GM18520 (cell line): ENCODE results near the gene RASGRP4.

Source experiments
- ATAC-seq: cut with Tn5 transposase; IDR thresholded peaks from one replicate; pipeline ENCODE4 v1.9.1; 2021; ENCODE audit not compliant: unreplicated experiment

The RASGRP4 gene

DNA sequence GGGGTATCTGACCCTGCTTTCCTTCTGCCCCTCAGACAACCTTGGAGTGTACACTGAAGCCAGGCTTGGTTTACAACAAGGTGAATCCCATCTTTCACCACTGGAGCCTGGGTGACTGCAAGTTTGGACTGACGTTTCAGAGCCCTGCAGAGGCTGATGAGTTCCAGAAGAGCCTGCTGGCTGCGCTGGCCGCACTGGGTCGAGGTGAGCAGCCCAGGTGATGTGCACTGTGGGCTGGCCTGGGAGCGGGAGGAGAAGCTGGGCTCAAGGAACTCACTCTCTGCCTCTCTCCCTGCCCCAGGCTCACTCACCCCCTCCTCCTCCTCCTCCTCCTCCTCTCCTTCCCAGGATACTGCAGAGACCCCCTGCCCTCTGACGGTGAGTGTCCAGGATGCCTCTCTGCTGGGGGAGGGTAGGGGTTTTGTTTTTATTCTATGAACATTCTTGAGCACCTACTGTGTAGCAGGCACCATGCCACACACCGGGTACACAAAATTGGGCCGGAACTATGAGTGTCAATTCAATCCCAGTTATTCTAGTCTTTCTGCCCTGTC is 34.0 kb downstream of the RASGRP4 start:
- no peak for ATAC-seq

DNA sequence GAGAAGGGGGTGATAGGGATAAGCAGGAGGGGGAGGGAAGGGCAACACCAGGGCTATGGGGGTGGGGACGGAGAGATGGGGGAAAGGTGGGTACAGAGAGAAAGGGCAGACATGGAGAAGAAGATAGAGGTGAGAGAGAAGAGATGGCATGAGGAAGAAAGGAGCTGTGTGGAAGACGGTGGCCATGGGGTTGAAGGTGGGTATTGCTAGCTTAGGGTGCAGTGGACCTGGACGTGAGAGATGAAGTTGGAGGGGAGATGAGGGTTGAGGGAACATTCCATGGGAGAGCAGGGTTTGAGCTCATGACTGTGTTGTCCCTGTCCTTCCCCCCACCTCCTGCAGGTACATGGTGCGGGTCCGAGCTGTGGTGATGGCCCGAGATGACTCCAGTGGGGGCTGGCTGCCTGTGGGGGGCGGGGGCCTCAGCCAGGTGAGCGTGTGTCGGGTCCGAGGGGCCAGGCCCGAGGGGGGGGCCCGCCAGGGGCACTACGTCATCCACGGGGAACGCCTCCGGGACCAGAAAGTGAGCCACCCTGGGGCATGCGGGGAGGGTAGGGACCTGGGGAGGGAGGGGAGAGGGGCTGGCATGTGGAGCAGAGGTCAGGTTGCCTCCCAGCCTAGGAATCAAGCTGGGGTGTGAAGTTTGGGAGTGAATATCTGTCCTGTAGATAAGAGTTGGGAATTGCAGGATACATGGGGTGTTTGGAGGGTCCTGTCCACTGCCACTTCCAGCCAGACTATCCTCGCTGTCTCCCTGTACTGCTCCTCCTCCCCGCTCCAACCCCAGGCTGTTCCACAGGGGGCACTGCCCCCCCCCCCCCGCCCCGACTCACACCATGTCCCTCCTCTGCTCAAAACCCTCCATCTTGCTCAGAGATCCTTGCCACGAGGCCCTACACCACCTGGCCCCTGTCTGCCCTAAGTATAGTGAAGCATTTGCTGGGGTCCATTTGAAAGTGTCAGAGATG is 35.8 kb downstream of the RASGRP4 start:
- ATAC-seq, result no peak

DNA sequence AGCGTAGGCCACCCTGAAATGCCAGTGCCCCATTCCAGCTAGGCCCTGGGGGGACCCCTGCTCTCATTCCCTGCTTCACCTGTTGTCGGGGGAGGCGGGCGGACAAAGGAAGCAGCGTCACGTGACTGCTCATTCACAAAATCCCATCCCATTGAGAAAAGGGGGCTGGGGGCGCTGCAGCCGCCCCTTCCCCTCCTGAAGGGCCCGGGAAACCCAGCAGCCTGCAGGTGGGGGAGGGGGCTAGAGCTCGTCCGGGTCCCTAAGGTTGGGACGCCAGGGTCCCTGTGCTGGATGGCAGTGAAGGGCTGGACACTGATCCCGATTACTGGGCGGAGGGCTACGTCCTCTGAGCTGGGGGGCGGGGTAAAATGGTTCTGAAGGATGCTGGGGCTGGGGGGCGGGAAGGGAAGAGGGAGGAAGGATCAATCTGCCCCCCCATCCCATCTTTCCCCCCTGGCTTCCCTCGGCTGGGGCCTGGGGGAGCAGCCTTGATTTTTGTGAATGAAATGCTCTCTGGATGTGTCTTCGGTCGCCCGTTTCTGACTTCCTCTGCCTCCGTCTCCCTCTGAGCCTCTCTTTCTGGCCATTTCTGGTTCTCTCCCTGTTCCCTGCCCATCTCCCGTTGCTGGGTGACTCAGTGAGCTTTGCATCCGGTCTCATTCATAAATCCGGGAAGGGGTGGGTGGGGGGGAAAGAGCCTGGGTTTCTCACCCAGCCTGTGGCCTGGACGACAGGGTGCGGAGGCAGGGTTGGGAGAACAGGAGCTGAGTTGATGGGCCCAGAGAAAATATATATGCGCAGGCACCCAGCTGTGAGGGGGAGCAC is 36.7 kb downstream of the RASGRP4 start:
- ATAC-seq, result no peak

DNA sequence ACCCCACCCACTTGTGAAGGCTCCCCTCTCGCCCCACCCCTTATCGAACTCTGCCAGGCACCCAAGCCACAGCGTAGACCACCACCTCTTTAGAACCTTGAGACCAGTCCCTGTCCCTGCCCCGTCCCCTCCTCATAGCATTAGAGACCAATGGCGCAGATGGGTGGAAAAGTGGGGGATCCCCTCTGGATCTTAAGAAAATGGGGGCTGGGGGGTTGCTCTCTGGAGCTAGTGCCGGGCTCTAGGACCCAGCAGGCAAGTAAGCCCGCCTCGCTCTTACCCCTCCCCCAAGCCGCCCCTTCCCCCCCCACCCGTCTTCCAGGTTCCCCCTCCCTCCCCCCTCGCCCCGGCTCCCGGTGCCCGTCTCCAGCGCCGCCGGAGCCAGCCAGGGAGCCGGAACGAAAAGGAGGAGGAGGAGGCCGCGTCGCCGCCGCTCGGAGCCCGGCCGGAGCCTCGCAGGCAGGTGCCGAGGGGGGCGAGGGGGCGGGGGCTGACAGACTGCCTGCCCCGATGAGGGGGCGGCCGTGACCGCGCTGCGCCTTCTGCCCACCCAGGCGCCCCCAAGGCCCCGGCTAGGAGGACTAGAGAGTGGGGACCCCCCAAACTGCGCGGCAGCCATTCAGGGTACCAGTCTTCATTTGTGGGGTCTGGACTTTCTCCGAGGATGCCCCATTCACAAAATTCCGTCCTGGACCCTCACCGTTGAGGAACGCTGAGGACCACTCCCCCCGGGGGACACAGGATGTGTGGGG is 37.5 kb downstream of the RASGRP4 start, which contains the start of gene SPRED3:
Gene SPRED3 (plus strand): TSS at position 349 of the 752 bp plus-strand sequence. CDS start 1,606 bp downstream, outside the sequence.
- no peak for ATAC-seq

DNA sequence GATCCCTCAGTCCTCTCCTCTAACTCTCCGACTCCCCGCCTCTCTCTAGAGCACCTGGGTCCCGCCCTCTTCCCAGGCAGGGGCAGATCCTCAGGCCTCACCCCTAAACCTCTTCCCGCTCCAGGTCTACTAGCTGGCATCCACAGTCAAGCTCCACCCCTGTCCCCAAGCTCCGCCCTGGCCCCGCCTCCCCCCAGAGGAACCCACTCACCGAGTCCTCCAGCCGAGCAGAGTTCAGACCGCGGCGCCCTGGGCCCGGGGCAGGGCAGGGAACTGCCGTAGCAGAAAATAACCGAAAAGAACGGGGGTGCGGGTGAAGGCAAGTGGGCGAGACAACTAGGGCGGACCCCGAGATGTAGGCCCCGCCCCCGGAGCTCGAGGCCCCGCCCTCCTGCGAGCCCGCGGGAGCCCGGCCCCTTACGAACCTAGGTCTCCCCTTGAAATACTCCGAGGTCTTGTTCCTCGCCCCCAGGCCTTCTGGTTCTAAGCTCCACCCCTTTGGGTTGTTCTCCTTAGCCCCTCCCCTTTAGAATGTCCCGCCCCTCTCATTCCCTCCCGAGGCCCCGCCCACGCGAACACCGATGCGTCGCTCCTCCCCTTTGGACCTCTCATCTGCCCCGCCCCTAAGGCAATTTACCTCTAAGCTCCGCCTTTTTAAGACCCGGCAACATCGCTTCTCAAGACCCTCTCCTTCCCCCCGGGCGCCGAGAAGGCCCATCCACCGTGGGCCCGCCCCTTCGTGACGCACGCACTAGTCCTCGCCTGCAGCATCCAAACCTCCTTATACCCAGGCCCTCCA is 38.3 kb downstream of the RASGRP4 start, which contains the start of gene GGN:
Gene GGN (minus strand): TSS at position 485 of the 799 bp plus-strand sequence. CDS start 773 bp downstream, outside the sequence.
- no peak for ATAC-seq

DNA sequence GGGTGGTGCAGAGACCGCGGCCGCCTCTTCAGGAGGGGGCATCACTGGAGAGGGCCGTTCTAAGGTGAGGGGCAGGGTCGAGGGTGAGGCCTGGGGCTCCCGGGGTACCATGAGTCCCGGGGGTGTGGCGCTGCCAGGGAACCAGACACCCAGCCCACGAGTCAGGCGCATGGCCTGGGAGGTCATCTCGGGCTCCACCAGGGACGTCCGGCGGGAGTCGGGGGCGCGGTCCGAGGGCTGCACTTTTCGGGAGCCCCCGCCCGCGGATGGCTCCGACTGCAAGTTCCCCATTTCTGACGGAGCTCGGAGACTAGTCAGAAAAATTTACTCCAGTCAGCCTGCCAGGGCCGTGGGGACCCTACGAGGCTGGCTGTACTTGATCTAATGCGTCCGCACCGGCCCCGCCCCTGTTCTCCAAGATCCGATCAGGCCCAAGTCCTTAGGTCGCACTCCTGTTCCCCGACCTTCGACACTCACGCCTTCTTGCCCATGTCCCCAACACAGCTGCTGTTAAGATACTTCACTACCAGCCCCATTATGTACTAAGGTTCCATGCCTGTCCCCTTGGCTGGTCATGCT is 39.0 kb downstream of the RASGRP4 start:
- ATAC-seq, result no peak

DNA sequence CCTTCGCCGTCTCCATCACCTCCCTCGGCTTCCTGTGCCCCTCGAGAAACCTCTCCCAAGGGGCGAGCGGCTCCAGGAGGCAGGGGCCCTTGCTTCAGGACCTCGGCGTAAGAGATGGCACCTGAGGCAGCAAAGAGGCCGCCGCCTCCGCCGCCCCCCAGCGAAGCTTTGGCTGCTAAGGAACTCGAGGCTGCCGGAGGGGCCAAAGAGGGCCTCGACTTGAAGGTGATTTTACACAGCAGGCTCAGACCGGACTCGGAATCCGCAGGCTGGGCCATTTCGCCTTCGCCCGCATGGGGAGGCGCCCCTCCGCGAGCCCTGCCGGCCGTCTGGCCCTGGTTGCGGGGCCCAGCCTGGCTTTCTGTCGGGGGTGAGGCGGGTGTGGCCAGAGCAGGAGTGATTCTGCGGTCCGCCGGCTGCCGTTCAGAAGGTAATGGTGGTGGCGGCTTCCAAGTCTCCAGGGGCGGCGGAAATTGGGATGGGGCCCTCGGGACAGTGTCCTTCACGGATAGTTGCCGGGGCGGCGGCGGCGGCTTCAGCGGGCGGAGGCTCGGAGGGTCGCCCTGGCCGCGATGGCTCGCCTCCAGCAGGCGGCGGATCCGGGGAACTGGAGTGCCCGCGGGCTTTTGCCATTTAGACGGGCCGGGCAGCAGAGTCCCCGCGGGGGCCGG is 39.6 kb downstream of the RASGRP4 start:
- no peak for ATAC-seq

DNA sequence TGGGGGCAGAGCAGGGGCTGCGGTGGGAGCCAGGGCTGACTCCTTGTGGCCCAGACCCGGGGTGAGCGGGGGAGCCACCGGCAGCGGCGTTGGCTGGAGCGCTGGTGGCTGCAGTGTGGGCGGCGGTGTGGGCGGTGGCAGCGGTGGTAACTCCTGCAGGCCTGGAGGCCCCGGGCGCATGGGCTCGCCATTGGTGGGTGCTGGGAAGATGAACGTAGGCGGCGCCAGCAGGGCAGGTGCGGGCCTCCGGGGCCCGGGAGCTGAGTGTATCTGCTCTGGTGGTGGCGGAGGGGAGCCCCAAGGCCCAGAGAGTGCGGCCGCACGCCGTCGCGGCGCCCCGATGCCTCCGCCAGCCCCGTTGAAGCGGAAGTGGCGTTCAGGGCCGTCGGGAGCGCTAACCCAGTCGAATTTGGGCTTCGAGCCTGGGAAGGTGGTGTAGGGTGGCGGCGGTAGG is 40.2 kb downstream of the RASGRP4 start:
- ATAC-seq, result no peak

DNA sequence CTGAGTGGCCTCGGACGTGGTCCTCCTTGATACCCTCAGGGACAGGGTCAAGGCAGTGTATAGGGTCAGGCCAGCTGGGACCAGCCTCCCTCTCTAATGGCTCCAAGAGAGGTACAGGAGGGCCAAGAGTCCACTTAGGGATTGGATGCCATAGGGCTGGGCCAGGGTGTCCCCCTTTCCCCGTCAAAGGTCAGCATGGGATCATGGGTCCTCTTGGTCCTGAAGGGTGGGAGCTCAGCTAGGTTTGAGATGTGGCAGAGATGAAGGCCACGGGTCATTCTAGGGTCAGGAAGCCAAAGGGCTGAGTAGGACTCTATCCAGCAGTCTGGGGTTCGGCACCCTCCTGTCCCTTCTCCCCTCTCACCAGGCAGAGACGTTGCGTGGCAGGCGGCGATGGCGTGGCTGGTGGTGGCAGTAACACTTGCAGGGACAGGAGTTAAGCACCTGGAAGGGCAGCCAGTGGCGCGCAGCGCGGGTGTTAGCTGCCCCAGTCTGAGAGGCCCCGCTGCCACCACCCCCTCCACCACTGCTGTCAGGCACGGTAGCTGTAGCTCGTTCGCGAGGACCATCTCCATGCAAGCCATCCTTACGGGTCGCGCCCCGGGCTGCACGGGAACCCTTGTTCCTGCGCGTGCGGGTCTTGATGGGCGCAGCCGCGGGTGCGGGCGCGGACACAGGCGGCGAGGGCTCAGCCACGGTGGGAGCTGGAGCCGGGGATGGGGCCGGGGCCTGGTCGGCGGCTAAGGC is 40.8 kb downstream of the RASGRP4 start:
- ATAC-seq, result no peak

DNA sequence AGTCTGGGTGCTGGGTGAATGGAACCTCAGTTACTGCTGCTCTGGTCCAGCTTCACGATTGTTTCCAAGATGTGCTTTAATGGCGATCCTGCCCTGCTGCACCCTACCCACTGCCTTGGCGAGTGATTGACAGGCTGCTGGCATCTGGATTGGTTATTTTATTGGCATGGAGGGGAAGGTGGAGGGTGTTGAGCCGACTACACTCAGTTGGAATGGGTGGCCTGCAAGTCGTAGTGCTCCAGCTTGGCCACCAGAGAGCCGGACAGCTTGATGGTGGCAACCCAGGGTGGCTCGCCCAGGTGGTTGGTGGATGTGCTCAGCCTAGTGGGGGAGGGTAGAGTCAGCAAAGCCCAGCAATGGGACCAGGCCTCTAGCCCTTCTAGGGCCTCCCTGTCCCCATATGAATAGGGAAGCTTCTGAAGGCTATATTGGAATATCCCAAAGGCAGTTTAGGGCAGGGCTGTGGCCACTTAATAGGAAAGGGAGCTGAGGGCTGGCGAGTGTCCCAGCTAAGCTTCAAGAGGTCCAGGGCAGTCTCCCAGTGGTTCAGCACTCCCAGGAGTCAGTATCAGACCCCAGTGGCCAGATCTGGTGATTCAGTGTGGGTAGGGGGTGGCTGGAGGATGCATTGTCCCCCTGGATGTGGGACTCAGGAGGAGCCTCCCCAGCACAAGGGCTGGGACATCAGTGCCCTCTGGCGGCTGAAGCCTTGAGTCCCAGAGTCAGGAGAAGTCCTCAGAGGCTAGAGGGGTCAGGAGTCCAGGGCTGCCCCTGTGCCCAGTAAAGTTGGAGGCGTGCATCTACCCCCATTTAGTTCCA is 41.6 kb downstream of the RASGRP4 start:
- ATAC-seq, result no peak

DNA sequence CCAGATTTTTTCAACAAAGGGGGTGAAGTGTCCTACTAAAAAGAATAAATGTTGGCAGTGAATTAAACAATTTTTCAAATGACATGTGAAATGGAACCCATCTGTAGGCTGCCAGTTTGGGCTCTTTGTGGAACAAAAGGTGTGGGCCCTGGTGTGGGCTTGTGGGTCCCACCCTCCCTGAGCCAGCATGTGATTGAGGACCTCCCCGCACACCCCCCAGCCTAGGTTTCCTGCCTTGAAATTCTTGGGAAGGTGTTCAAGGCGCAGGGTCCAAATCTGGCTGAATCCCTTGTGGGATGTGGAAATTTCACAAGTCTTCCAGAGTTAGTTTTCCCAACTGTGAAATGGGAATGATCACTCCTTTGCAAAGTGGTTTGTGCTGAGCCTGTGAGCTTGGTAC is 42.3 kb downstream of the RASGRP4 start:
- ATAC-seq, result no peak

DNA sequence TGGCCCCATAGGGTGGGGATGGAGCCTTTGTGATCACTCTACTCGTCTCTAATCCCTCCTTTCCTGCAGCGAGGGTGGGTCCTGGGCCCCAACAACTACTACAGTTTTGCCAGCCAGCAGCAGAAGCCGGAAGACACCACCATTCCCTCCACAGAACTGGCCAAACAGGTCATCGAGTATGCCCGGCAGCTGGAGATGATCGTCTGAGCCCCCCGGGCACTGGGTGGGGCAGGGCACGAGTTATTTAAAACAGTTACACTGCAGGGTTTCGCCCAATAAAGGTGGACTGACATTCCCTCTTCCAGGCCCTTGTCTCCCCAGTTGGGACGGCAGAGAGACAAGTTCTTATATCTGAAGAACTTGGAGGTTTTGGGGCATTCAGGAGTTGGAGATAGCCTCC is 42.8 kb downstream of the RASGRP4 start:
- ATAC-seq, result no peak

DNA sequence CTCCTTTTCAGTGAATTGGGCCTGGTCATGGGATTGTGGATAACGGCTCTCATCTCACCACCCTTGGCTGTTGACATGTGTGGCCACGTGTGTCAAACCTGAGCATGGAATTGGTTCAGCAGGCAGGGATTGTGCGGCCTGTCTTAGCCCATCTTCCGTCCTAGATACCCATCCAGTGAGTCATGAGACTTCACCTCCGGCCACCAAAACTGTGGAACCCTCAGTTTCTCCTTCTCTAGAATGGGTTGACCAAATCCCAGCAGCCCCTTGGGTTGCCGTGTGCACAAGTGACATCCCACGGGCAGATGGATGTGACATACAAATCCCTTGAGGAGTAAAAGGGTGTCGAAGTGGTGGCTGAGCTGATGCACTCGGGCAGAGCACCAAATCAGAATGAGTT is 44.9 kb downstream of the RASGRP4 start:
- no peak for ATAC-seq

DNA sequence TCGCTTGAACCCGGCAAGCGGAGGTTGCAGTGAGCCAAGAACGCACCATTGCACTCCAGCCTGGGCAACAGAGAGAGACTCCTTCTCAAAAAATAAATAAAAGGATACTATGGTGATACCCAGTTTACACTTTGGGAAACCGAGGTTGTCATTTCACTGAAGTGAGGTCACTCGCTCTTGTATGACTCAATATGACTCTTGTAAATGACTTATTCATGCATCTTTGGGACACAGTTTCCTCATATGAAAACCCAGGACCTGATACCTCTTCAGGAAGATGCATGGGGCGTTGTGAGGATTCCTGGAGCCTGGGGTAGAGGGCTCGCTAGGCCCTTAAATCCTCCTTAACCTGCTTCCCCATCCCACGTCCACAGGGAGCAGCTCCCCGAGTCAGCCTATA is 47.2 kb downstream of the RASGRP4 start:
- no peak for ATAC-seq

DNA sequence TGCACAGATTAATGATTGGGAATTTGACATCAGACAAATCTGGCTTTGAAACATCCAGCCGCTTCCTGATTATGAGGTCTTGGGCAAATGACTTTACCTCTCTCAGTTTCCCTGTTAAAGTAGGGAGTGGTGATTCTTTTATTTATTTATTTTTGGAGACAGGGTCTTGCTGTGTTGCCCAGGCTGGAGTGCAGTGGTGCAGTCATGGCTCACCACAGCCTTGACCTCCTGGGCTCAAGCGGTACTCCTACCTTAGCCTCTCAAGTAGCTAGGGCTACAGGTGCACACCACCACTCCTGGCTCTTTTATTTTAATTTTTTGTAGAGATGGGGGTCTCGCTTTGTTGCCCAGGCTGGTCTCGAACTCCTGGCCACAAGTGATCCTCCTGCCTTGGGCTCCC is 49.0 kb downstream of the RASGRP4 start:
- ATAC-seq, result no peak

DNA sequence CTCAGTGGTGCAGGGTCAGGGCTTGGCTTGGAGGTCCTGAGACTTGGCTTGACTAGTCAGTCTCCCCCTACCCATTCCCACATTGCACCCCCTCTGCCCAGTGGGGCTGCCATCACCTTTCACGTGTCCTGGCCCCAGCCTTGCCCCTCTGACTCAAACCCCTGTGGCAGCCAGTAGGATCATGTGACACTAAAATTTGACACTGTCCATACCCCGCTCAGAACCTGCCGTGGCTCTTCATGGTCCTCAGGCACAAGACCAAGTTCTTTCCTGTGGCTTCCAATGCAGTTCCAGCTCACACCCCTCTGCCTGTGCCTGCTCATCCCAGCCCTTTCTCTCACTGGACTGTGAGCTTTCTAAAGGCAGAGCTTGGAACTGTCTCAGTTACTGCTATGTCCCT is 49.4 kb downstream of the RASGRP4 start:
- no peak for ATAC-seq

DNA sequence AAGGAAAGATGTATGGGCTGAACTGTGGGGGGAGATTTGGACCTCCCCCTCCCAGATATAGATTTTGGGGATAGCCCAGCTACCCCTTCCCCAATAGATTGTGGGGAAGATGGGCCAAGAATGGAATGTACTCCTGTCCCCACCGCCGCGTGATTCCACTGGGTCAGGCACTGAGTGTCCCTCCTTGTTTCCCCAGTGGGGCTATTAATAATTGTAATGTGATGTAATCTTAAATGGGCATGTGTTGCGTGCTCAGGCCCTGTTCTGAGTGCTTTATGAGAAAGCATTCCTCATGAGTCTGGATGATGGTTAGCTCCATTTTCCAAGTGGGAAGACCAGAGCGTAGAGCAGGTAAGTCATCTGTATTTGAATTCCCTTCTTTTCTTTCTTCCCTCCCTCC is 50.3 kb downstream of the RASGRP4 start:
- ATAC-seq, result no peak
